ENCODE measurements around the gene TSR3. TPM values are rescaled to one million over a fixed set of nuclear protein-coding genes. Genes with fewer than 3 reads are reported as not detected.
A peak's percentile ranks its signal among the peaks of the same experiment; 100 is the strongest.

TSR3 gene
- total RNA-seq, 4 donors from 2014 or later = 78.2 to 112 (median 106) TPM

- intact Hi-C loops (cut with DNase I) = no loop called here
- no peaks in the 10 kb centered on the region for H3K27me3 ChIP-seq
- no peaks in the 10 kb centered on the region for H3K9me3 ChIP-seq
- TF ChIP-seq, protein P1, sequence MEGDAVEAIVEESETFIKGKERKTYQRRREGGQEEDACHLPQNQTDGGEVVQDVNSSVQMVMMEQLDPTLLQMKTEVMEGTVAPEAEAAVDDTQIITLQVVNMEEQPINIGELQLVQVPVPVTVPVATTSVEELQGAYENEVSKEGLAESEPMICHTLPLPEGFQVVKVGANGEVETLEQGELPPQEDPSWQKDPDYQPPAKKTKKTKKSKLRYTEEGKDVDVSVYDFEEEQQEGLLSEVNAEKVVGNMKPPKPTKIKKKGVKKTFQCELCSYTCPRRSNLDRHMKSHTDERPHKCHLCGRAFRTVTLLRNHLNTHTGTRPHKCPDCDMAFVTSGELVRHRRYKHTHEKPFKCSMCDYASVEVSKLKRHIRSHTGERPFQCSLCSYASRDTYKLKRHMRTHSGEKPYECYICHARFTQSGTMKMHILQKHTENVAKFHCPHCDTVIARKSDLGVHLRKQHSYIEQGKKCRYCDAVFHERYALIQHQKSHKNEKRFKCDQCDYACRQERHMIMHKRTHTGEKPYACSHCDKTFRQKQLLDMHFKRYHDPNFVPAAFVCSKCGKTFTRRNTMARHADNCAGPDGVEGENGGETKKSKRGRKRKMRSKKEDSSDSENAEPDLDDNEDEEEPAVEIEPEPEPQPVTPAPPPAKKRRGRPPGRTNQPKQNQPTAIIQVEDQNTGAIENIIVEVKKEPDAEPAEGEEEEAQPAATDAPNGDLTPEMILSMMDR (IDR thresholded peaks at IDR 0.05) = no peak
- TF ChIP-seq POLR2A (IDR thresholded peaks at IDR 0.05; ENCODE audit: low read depth) = no peak
- TF ChIP-seq EP300 (IDR thresholded peaks at IDR 0.05) = no peak
- no peak for TF ChIP-seq POLR2AphosphoS5 (IDR thresholded peaks at IDR 0.05)
- H3K27ac ChIP-seq (replicated peaks in 1 of 4) = peak overlapping the region in 2 of 4 donors; percentile 77 to 80
- H3K36me3 ChIP-seq = peaks cover 14 to 54% (median 45%) of the 10 kb centered on the region in 4 donors
- peaks cover 16 to 34% (median 27%) of the 10 kb centered on the region in 4 donors for H3K4me1 ChIP-seq
- WGBS = 80% methylated on average over 1 of the region's 25 CpGs
- H3K4me3 ChIP-seq = peak overlapping the region; percentile 55 to 65 (median 61)
- DNase-seq (ENCODE audit: extremely low spot score) = no peak
Measured at GRCh38 chr16:1378087-1378803, 26.6 kb upstream of the TSR3 start.

DNA sequence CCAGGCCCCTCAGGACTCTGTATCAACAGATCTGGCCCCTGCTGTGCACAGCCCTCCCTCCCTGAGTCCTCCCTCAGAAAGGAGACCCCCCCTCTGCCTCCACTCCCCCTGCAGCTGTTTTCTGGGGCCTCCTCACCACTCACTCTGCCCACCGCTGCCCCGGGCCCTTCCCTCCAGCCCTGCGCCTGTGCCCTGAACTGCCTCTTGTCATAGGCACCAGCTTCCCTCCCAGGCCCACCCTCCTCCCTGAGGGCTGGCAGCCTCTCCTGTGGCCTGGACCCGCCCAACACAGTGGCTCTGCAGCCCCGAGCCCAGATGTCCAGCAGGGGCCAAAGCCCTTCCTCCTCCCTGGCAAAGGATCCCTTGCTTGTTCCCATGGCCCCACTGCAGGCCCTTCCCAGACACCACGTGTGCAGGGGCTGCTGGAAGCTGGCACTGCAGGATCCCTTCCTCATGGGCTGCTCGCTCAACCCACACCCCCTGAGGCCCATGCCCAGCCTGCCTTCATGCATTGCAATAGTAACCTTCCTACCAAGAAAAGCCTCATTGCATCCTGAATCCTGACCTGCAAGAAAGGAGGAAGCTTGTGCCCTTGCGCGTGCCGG lies 25.8 kb upstream of the TSR3 start:
- 80% methylated on average over 10 of the region's 10 CpGs for WGBS
- Histone ChIP-seq H3K27ac (replicated peaks in 1 of 4) (no peak overlapping the region), H3K36me3 (peaks cover 14 to 49% (median 39%) of the 10 kb centered on the region in 4 donors), H3K4me3 (no peak overlapping the region), H3K27me3 (no peaks in the 10 kb centered on the region), H3K4me1 (peaks cover 16 to 34% (median 27%) of the 10 kb centered on the region in 4 donors), H3K9me3 (no peaks in the 10 kb centered on the region)
- no peak for DNase-seq (ENCODE audit: extremely low spot score)
- TF ChIP-seq POLR2A (IDR thresholded peaks at IDR 0.05; ENCODE audit: low read depth) (no peak), POLR2AphosphoS5 (IDR thresholded peaks at IDR 0.05) (no peak), EP300 (IDR thresholded peaks at IDR 0.05) (no peak)
- TF ChIP-seq, protein P1 (IDR thresholded peaks at IDR 0.05) = no peak
- intact Hi-C loops (cut with DNase I) = no loop called here

DNA sequence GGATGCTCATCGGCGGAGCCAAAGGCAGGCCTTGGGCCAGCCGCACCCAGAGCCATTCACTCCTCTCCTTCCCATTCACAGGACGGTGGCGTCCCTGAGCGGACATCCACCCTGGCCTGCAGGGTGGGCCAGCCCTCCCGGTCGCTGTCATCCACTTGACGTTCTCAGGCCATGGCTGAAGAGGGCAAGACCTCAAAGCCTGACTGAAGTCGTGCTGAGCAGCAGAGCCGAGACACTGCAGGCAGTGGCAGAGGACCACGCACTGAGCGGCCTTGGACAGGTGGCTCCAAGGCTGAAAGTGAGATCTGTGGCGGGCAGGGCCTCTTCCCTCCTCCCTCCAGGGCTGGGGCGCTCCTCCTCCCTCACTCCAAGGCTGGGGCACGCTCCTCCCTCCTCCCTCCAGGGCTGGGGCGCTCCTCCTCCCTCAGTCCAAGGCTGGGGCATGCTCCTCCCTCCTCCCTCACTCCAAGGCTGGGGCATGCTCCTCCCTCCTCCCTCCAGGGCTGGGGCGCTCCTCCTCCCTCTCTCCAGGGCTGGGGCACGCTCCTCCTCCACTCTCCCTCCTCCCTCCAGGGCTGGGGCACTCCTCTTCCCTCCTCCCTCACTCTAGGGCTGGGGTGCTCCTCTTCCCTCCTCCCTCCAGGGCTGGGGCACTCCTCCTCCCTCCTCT lies 24.2 kb upstream of the TSR3 start:
- Histone ChIP-seq H3K4me1 (peaks cover 16 to 34% (median 27%) of the 10 kb centered on the region in 4 donors), H3K9me3 (no peaks in the 10 kb centered on the region), H3K4me3 (no peak overlapping the region), H3K36me3 (peaks cover 12 to 48% (median 32%) of the 10 kb centered on the region in 4 donors), H3K27ac (replicated peaks in 1 of 4) (no peak overlapping the region), H3K27me3 (no peaks in the 10 kb centered on the region)
- TF ChIP-seq POLR2AphosphoS5 (IDR thresholded peaks at IDR 0.05) (no peak), EP300 (IDR thresholded peaks at IDR 0.05) (no peak), POLR2A (IDR thresholded peaks at IDR 0.05; ENCODE audit: low read depth) (no peak)
- TF ChIP-seq, protein P1 (IDR thresholded peaks at IDR 0.05) = no peak
- no peak for DNase-seq (ENCODE audit: extremely low spot score)
- WGBS = 94% methylated on average over 13 of the region's 19 CpGs
- intact Hi-C loops (cut with DNase I) = no loop called here

DNA sequence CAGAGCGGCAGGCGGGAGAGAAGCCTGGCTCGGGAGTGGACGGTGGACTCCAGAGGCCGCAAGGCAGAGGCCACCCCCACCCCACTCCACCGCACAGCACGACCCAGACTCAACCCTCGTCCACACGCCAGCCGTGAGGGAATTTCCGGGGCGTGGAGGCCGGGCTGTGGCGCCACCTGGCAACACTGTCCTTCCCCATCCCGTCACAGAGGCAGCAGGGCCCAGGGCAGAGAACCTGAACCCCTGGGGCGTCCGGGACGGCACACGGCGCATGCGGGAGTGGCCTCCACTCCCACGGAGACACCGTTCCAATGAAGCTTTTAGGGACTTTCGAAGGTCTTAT lies 23.6 kb upstream of the TSR3 start:
- intact Hi-C loops (cut with DNase I) = no loop called here
- peaks cover 13 to 52% (median 31%) of the 10 kb centered on the region in 4 donors for H3K36me3 ChIP-seq
- 96% methylated on average over 16 of the region's 24 CpGs for WGBS

More for the DNA sequence above, 23.6 kb upstream of the TSR3 start:
- Histone ChIP-seq H3K9me3 (no peaks in the 10 kb centered on the region), H3K27me3 (no peaks in the 10 kb centered on the region), H3K27ac (replicated peaks in 1 of 4) (no peak overlapping the region), H3K4me3 (no peak overlapping the region), H3K4me1 (peaks cover 16 to 33% (median 27%) of the 10 kb centered on the region in 4 donors)
- TF ChIP-seq POLR2AphosphoS5 (IDR thresholded peaks at IDR 0.05) (no peak), POLR2A (IDR thresholded peaks at IDR 0.05; ENCODE audit: low read depth) (no peak), EP300 (IDR thresholded peaks at IDR 0.05) (no peak)
- TF ChIP-seq, protein P1 (IDR thresholded peaks at IDR 0.05) = no peak
- no peak for DNase-seq (ENCODE audit: extremely low spot score)
